Measurements from ENCODE around the gene LRRFIP1. TPM values are rescaled to one million over a fixed set of nuclear protein-coding genes. Genes with fewer than 3 reads are reported as not detected.

Gene LRRFIP1
- total RNA-seq, 3 donors from 2014 or later (not counting 1 experiment from before 2014, with no cell fraction given): 163 to 207 (median 188) TPM

- Mint-ChIP-seq H3K9me3 (no peaks in the 10 kb centered on the region), H3K27me3 (ENCODE audit: low read depth in 2 of 2) (no peaks in the 10 kb centered on the region), H3K27ac (peak overlapping the region; percentile 21 to 23), H3K4me3 (no peak overlapping the region), H3K4me1 (peaks cover 11 to 12% of the 10 kb centered on the region in 2 donors), H3K36me3 (peaks cover 13% of the 10 kb centered on the region)
- H3K4me3 ChIP-seq (ENCODE audit: low read length): no peak overlapping the region
- H3K27me3 ChIP-seq (ENCODE audit: control insufficient read depth, insufficient read depth, low read length): no peaks in the 10 kb centered on the region
- no peaks in the 10 kb centered on the region for H3K4me1 ChIP-seq (ENCODE audit: control insufficient read depth, insufficient read depth, low read length)
- no peak for ATAC-seq
- no peaks in the 10 kb centered on the region for H3K9me3 ChIP-seq (ENCODE audit: control insufficient read depth, insufficient read depth, low read length)
- WGBS (ENCODE audit: insufficient coverage): 100% methylated on average over 3 of the region's 3 CpGs
- H3K27ac ChIP-seq (ENCODE audit: low read length): no peak overlapping the region
- intact Hi-C loops (cut with micrococcal nuclease): no loop called here
- peaks cover 58% of the 10 kb centered on the region for H3K36me3 ChIP-seq (ENCODE audit: control insufficient read depth, insufficient read depth, low read length)
- no peak for DNase-seq
- TF ChIP-seq CTCF (IDR thresholded peaks at IDR 0.05): no peak
These were observed 145.1 kb downstream of the LRRFIP1 start for GRCh38 chr2:237772513-237772912.

- Mint-ChIP-seq H3K4me3 (no peak overlapping the region), H3K27ac (no peak overlapping the region), H3K36me3 (peaks cover 13% of the 10 kb centered on the region), H3K4me1 (peaks cover 8 to 11% of the 10 kb centered on the region in 2 donors), H3K9me3 (no peaks in the 10 kb centered on the region), H3K27me3 (ENCODE audit: low read depth in 2 of 2) (no peaks in the 10 kb centered on the region)
- Histone ChIP-seq H3K4me1 (ENCODE audit: control insufficient read depth, insufficient read depth, low read length) (no peaks in the 10 kb centered on the region), H3K36me3 (ENCODE audit: control insufficient read depth, insufficient read depth, low read length) (peaks cover 69% of the 10 kb centered on the region), H3K27me3 (ENCODE audit: control insufficient read depth, insufficient read depth, low read length) (no peaks in the 10 kb centered on the region), H3K27ac (ENCODE audit: low read length) (no peak overlapping the region), H3K9me3 (ENCODE audit: control insufficient read depth, insufficient read depth, low read length) (no peaks in the 10 kb centered on the region), H3K4me3 (ENCODE audit: low read length) (no peak overlapping the region)
- intact Hi-C loops (cut with micrococcal nuclease): loop anchor here (1.0 kb wide), 1 partner anchor 262 kb away; no protein-coding TSS in a partner anchor
- DNase-seq (no peak), ATAC-seq (no peak)
- 98% methylated on average over 15 of the region's 15 CpGs for WGBS (ENCODE audit: insufficient coverage)
- TF ChIP-seq CTCF (IDR thresholded peaks at IDR 0.05): no peak
These were observed 146.4 kb downstream of the LRRFIP1 start for GRCh38 chr2:237773826-237774225.

- no peaks in the 10 kb centered on the region for H3K4me1 ChIP-seq (ENCODE audit: control insufficient read depth, insufficient read depth, low read length)
These were observed 147.6 kb downstream of the LRRFIP1 start for GRCh38 chr2:237774811-237775553.

More at GRCh38 chr2:237774811-237775553, 147.6 kb downstream of the LRRFIP1 start:
- peak; percentile 69 for TF ChIP-seq CTCF (IDR thresholded peaks at IDR 0.05)
- Histone ChIP-seq H3K27me3 (ENCODE audit: control insufficient read depth, insufficient read depth, low read length) (no peaks in the 10 kb centered on the region), H3K36me3 (ENCODE audit: control insufficient read depth, insufficient read depth, low read length) (peaks cover 70% of the 10 kb centered on the region), H3K4me3 (ENCODE audit: low read length) (no peak overlapping the region), H3K9me3 (ENCODE audit: control insufficient read depth, insufficient read depth, low read length) (no peaks in the 10 kb centered on the region), H3K27ac (ENCODE audit: low read length) (no peak overlapping the region)
- Mint-ChIP-seq H3K27ac (peak overlapping the region; percentile 64 to 70), H3K4me3 (no peak overlapping the region), H3K9me3 (no peaks in the 10 kb centered on the region), H3K27me3 (ENCODE audit: low read depth in 2 of 2) (no peaks in the 10 kb centered on the region), H3K36me3 (peaks cover 18% of the 10 kb centered on the region), H3K4me1 (peaks cover 8 to 11% of the 10 kb centered on the region in 2 donors)
- peak; percentile 67 to 82 (median 78) for ATAC-seq
- intact Hi-C loops (cut with micrococcal nuclease): loop anchor here (1.0 kb wide), 1 partner anchor 263 kb away; no protein-coding TSS in a partner anchor
- 93% methylated on average over 13 of the region's 13 CpGs for WGBS (ENCODE audit: insufficient coverage)
- DNase-seq: peak; percentile 33 to 64
